Muscle of arm (tissue), 12 donors: Measurements from ENCODE around the gene HS3ST4. TPM values are rescaled to one million over a fixed set of nuclear protein-coding genes. Genes with fewer than 3 reads are reported as not detected.
"Not testable (repeated sequence)": the region's sequence is repeated elsewhere in the genome, so short reads cannot be mapped to it uniquely, and the experiment has no call there.

Experiments used
- DNase-seq: peaks from one replicate; pipeline ENCODE4 v3.0.0-alpha.2; 2013
- polyA plus RNA-seq, 12 donors: library from polyadenylated mRNA; unstranded; fragments of 120-200 nt; gene quantifications; one replicate each; pipeline ENCODE4 v1.2.1, GENCODE V29; 2013; ENCODE audit not compliant: insufficient read length in 12 of 12

Gene HS3ST4
- polyA plus RNA-seq, 12 donors = 0.05 to 2.2 (median 0.07) TPM; not detected in 4

DNA sequence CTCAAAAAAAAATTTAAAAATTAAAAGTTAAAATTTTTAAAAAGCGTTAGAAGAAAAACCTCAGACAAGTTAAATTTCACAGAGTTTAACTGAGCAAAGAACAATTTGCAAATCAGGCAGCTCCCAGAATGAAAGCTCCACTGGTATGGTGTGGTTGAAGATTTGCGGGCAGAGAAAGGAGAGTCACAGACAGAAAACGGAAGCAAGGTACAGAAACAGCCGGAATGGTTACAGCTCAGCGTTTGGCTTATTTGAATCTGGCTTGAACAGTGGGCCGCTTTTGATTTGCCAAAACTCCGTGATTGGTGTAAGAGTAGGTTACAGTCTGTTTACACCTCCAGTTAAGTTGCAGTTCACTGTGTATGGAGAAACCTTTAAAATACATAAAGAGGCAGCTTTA is 297.1 kb downstream of the HS3ST4 start:
- DNase-seq = no peak

DNA sequence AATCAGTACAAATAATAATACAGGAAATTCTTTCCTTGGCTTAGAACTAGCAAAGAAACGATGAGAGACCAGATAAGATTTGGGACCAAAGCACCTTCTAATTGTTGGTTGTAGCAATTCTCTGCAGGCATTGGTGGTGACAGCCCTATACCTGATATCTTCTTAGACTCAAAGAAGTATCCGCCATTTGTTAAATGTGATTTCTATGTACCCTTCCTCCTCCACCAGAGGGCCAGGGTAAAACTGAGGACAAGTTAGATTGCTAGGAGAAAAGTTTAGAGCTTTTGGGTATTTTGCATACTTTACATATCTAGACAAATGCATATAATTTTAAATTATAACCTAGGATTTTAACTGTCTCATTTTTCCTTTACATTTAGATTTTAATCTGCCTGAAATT is 304.3 kb downstream of the HS3ST4 start:
- no peak for DNase-seq

- DNase-seq = no peak
These were observed 313.6 kb downstream of the HS3ST4 start for GRCh38 chr16:26005336-26005735.

DNA sequence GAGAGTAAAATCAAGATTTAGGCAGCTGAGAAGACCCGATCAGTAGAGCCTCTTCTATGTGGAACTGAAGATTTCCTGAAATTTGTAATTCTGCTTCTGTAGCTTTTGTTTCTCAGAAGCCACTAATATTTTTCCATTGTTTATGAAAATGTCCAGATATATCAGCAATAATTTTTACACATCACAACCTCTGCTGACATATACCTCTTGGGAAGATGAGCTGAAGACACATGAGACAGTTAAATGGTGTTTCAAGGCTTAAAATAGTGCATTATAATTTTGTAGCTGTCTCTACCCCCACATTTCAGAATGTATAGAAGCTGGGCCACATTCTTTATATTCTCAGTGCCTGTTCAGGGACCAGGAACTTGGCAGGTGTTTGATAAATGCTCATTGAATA is 320.6 kb downstream of the HS3ST4 start:
- no peak for DNase-seq

DNA sequence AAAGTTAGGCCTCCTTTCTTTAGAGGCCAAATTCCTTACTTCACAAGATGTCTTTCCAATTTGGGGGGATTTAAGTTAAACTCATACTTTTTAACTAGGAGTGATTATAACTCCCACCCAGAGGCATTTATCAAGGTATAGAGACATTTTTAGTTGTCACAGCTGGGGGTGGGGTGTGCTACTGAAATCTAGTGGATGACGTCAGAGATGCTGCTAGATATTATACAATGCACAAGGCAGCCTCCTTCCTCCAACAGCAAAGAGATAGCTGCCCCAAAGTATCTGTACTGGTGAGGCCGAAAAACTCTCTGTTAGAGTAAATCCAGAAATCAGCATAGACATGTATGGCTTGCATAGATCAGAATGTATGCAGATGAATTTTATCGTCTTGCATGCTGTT is 324.0 kb downstream of the HS3ST4 start:
- no peak for DNase-seq

- no peak for DNase-seq
These were observed 325.2 kb downstream of the HS3ST4 start for GRCh38 chr16:26016989-26017388.

- DNase-seq = no peak
These were observed 327.9 kb downstream of the HS3ST4 start for GRCh38 chr16:26019381-26020242.

- peak; percentile 29 for DNase-seq
These were observed 335.1 kb downstream of the HS3ST4 start for GRCh38 chr16:26026709-26027450.

- DNase-seq = no peak
These were observed 339.5 kb downstream of the HS3ST4 start for GRCh38 chr16:26031286-26031685.

DNA sequence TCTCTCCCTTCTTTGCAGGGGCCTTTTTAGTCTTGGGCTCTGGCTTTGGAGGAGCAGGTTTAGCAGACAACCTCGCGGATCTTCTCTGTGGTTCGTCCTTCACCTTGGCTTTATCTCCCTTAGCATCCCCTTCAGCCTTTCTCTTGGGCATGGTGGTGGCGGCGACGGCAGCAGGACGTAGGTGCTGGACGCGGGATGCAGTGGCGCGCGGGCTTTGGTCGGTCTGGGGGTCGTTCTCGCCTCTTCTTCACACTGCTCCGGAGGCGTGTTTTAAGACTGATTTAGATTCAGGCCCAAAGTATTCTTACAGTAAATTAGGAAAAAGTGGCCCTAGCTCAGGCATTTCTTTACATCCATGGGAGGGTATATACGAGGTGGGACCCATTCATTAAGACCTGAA is 340.9 kb downstream of the HS3ST4 start:
- DNase-seq = not testable (repeated sequence)

DNA sequence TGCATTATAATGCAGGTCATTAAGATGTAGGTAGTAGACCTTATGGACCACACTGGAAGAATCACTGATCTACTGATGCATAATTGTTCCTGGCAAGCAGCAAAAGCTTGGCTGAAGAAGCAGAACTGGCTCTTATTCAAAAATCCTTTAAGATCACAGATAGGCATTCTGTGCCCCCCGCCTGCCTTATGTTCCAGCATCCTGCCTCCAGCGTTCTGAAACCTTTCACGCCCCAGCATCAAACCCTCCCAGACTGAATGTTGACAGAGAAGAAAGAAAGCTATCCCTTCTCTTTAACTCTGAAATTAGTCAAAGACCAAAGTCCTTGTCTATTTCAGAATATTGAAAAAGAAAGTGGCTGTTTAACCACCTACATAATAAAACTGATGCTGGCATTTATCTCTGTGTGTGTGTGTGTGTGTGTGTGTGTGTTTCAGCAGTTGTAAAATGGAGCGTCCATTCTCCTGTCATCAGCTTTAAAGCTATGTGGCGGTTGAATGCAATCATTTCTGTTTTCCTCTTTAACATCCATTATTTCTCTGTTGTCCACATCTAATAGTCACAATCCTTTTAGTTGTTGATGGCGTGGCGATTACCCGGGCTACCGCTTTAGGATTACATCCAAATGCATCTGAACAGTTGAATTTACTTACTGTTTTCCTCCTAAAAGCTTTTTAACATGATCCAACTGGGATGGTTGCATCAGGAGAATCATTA is 350.4 kb downstream of the HS3ST4 start:
- no peak for DNase-seq

GRCh38 chr16:26050472-26050871 is 358.7 kb downstream of the HS3ST4 start:
- no peak for DNase-seq

DNA sequence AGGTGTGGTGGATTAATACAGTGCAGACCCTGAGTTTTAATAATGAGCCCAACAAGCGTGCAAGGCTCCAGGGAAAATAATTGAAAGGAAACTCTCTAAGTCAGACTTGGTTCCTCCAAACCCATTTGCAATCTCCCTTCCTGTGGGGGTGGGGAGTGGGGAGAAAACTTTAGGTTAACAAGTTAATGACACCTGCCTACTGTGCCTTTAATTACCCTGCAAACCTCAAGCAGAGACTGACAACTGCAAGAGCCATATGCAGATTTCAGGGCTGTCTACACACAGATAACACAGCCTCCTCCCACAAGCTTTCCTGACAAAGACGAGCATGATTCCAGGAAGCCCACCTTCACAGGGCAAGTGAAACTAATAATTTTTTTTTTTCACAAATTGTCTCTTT is 359.3 kb downstream of the HS3ST4 start:
- no peak for DNase-seq

GRCh38 chr16:26053889-26054288 is 362.1 kb downstream of the HS3ST4 start:
- DNase-seq = no peak

DNA sequence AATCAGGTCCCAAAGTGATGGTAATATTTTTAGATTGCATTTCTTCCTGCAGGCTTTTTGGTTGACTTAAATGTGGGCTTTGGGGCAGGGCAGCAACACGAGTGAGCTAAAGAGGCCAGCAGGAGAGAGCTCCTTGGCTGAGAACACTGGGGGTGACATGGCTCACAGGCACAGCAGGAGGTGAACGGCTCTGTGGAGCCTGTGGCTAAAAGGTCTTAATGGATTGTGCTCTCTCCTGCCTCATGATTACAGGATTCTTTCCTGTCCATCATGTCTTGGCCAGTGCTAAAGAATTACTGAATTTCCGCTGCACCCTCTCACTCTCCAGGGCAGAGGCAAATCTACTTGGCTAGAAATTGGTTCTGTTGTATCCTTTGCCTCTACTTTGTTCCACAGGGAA is 366.6 kb downstream of the HS3ST4 start:
- DNase-seq = no peak

DNA sequence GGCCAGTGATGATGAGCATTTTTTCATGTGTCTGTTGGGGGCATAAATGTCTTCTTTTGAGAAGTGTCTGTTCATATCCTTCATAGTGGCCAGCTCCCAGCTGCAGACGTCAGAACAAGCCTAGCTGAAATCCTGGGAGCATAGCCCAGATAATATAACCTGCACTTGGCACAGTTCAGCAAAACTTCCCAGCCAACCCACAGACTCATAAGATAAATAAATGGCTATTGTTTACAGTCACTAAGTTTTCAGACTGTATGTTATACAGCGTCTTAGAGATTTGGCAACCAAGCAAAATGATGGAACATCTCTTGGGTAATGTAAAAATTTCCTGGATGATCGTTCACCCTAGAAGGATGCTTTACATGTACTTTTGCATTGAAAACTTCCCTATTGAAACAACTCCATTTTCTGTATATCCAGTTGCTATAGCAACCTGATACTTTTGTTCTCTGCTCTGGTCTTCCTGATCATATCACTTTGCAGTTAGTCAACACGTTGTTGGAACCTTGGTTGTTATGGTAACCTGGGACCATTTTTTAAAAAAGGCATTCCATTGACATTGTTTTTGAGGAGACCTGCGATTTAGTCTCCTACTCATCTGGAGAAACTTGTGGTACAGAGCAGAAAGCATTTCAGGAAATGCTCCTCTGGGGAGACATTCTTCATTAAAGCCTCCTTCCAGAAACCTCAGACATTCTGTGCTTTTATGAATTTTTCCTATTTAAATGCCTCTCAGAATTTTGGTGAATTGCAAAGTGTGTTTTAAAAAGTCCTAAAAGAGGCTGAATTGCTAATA is 378.7 kb downstream of the HS3ST4 start:
- peak; percentile 92 for DNase-seq

DNA sequence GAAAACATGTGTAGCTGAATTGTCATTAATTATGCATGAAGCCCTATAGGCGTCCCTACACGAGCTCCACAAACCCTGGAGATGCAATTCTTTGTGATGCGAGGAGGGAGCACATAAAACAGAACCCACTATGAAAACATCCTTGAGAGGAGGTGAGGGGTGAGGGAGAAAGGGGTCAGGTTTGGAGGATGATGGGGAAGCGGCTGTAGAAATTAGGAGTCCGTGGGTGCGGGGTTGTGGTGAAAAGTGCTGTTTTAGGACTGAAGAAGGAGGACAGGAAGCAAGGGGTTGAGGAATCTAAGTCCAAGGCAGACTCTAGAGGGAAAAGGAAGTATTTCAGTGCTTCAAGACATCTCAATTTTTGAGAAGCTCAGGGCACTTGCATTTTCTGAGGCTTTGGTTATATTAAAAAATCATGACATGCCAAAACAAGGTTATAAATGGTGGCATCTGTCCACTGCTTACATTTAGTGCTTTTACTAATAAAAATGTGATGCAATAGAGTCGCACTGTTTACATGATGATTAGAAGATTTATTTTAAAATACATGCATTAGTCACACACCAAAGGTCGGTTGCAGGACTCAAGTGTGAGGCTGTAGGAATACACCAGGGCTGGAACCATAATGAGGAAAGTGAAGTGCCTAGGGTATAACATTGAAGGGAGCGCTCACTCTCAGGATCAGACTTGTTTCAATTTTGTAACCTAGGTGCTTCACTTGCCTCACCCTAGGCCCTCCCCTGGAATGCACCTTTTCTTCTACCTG is 379.5 kb downstream of the HS3ST4 start:
- peak; percentile 61 for DNase-seq

DNA sequence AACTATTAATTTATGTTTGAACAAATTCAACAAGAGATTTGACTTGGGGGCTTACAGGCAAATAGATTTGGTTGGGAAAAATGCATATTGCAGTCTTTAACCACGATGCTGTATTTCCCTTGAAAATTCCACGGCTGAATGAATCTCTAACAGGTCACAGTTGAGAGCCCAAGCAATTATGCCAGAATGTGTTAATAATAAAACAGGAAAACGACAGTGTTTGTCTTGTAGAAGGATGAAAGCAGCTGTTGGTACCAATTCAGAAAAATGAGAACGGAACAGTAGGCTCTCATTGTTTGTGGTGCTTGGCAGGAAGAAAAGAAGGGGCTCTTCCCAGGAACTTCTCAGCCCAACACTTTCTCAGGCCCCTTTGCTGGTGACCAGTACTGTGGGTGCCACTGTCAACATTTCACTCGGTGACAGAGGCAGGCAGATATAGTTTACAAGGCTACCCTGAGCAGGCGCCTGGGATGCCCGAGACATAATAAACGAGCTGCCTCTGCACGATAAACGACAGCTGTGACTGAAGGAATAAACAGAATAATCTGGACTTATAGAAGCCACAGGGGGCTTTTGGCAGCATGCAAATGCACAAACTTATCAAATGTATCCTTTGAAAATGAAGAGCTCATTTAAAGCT is 387.1 kb downstream of the HS3ST4 start:
- no peak for DNase-seq

GRCh38 chr16:26087091-26087490 is 395.3 kb downstream of the HS3ST4 start:
- DNase-seq = no peak

- no peak for DNase-seq
These were observed 399.8 kb downstream of the HS3ST4 start for GRCh38 chr16:26091511-26091910.
